Fibroblast of mammary gland (primary cell): ENCODE data around the gene UBE2S.

Experiments
- DNase-seq: peaks from one replicate; pipeline ENCODE4 v3.0.0-alpha.2; 2010; ENCODE audit warnings: low read depth
- H3K4me3 ChIP-seq: 2 replicates; pipeline ENCODE4 v1.5.1; 2011; ENCODE audit warnings: low read depth, mild to moderate bottlenecking, low read length, moderate library complexity; ENCODE audit not compliant: control insufficient read depth
- CTCF ChIP-seq: conservative IDR thresholded peaks from 2 replicates; pipeline ENCODE4 v1.5.1; 2011; ENCODE audit warnings: low read depth, low read length, inconsistent platforms; ENCODE audit not compliant: control insufficient read depth, insufficient read depth

Gene UBE2S

GRCh38 chr19:55353803-55354697, 53.5 kb downstream of the UBE2S start:
- H3K4me3 ChIP-seq, result peak overlapping the region; percentile 31
- no peak for TF ChIP-seq CTCF
- peak; percentile 21 for DNase-seq

- H3K4me3 ChIP-seq, result peak overlapping the region; percentile 31
- no peak for TF ChIP-seq CTCF
- no peak for DNase-seq
Measured at GRCh38 chr19:55353356-55353802, 54.2 kb downstream of the UBE2S start.

GRCh38 chr19:55352549-55353145, 54.9 kb downstream of the UBE2S start:
- no peak for DNase-seq
- H3K4me3 ChIP-seq, result no peak overlapping the region

GRCh38 chr19:55352040-55352439, 55.5 kb downstream of the UBE2S start:
- no peak overlapping the region for H3K4me3 ChIP-seq
- no peak for TF ChIP-seq CTCF
- no peak for DNase-seq

More at GRCh38 chr19:55352549-55353145, 54.9 kb downstream of the UBE2S start:
- no peak for TF ChIP-seq CTCF

- H3K4me3 ChIP-seq, result no peak overlapping the region
Measured at GRCh38 chr19:55350620-55351315, 56.8 kb downstream of the UBE2S start.

More at GRCh38 chr19:55350620-55351315, 56.8 kb downstream of the UBE2S start:
- no peak for TF ChIP-seq CTCF
- no peak for DNase-seq
